AG09309 (cell line): ENCODE data around the gene GGT6.

ENCODE experiments used
- DNase-seq: peaks from one replicate; pipeline ENCODE4 v3.0.0-alpha.2; 2010; ENCODE audit warnings: low read depth
- H3K4me3 ChIP-seq: 2 replicates; pipeline ENCODE4 v1.5.1; 2011; ENCODE audit warnings: mild to moderate bottlenecking, low read depth, low read length, moderate library complexity; ENCODE audit not compliant: control insufficient read depth
- TF ChIP-seq, protein P1 (sequence below): IDR thresholded peaks from 2 replicates; pipeline ENCODE4 v1.5.1; 2011; ENCODE audit warnings: mild to moderate bottlenecking, low read depth, low read length, inconsistent platforms; ENCODE audit not compliant: insufficient read depth, control insufficient read depth; ENCODE audit errors: missing control alignments

GGT6 gene

DNA sequence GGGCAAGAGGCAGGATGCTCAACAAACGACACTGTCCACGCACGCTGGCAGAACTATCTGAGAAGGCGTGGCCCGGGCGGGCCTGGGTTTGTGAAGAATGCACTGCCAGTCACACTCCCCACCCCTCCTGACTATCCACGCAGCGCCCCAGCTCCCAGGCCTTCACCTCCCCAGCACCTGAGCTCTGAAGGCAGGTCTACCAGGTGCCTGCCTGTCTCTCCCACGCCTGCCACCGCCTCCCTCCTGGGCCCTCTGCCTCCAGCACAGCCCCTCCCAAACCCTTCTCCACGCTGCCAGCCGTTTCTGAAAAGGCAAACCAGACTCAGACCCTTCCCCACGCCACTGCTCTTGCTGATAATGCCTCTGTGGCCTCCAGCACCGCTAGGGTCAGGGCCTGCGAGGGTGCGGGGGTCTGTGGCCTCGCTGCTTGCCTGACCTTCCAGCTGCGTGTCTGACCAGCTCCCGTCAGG is 16.8 kb downstream of the GGT6 start:
- DNase-seq = no peak
- no peak overlapping the region for H3K4me3 ChIP-seq

DNA sequence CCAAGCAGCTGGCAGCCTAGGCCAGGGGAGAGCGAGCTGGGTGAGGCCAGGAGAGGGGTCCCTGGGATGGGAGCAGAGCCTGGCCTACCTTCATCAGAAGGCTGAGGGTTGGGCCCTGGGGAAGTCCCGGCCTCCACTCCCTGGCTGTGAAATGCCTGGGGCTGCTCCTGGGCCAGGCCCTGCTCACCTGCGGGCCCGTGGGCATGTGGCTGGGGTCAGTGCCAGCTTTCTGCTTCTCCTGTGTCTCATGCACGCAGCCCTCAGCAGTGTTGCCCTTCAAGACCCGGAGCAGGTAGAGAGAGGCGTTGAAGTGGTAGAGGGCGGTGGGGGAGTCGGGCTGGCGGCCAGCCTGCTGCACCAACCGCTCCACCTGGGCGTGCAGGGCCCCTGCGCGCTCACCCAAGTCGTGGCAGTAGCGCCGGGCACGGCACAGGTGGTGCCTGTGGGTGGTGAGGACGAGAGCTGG is 17.6 kb downstream of the GGT6 start:
- TF ChIP-seq, protein P1, sequence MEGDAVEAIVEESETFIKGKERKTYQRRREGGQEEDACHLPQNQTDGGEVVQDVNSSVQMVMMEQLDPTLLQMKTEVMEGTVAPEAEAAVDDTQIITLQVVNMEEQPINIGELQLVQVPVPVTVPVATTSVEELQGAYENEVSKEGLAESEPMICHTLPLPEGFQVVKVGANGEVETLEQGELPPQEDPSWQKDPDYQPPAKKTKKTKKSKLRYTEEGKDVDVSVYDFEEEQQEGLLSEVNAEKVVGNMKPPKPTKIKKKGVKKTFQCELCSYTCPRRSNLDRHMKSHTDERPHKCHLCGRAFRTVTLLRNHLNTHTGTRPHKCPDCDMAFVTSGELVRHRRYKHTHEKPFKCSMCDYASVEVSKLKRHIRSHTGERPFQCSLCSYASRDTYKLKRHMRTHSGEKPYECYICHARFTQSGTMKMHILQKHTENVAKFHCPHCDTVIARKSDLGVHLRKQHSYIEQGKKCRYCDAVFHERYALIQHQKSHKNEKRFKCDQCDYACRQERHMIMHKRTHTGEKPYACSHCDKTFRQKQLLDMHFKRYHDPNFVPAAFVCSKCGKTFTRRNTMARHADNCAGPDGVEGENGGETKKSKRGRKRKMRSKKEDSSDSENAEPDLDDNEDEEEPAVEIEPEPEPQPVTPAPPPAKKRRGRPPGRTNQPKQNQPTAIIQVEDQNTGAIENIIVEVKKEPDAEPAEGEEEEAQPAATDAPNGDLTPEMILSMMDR = no peak
- H3K4me3 ChIP-seq = no peak overlapping the region
- no peak for DNase-seq

More for the DNA sequence above, 16.8 kb downstream of the GGT6 start:
- TF ChIP-seq, protein P1 = no peak

DNA sequence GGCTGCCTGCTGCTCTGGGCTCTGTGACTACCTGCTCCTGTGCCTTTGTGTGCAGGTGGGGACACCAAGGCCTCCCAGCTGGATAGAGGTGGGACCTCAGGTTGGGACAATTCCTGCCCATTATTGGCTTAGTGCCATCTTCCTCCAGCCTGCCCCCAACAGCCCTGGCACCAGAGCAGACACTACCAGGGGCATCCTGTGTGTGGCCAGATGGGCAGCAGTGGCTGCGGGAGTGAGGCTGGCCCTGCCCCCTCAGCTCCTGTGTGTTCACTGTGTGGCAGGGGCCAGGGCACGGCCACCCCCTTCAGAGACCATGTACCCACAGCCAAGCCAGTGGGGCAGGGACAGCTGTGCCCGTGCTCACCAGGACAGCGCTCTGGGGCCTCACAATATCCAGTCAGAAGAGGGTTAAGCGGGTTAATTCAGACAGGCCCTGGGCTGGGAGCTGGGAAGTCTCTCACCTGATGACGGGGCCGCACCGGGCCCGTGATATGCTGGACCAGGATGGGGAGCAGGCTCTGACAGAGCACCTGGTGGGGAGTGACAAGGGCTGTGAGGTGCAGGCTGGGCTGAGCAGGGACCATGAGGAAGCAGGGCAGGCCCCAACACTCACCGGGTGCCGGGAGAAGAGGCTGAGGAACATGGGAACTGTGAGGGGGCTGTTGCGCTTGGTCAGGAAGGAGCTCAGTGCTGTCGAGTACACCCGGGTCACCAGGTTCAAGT is 18.2 kb downstream of the GGT6 start:
- TF ChIP-seq, protein P1 = no peak
- no peak overlapping the region for H3K4me3 ChIP-seq

DNA sequence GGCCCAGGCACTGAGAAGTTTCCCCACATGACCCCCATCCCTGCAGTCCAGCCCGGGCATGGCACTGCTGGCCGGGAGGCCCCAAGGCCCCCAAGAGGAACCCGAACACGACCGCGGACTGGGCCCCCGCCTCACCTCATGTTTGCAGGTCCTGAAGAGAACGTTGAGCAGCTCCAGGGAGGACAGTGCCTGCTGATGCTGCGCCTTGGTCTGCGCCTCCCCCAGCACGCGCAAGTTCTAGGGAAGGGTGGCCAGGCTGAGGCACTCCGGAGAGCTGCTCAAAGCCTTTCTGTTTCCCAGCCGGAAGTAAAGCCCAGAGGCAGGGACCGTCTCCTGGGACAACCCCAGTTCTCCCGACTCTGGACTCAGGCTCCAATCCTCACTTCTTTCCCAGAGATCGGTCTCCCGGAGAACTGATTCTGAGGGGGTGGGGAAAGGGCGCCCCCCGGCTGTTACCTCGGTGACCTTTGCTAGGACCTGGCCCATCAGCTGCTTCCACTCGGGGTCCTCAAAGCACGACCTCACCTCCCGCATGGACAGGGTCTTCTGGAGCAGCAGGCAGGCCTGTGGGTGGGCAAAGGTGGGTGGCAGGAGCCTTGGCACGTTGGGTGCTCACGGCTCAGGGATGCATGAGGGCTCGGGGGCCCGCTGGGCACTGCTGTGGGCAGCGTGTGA is 18.9 kb downstream of the GGT6 start:
- DNase-seq = no peak
- no peak overlapping the region for H3K4me3 ChIP-seq
- TF ChIP-seq, protein P1 = no peak

More for the DNA sequence above, 18.2 kb downstream of the GGT6 start:
- DNase-seq = no peak

DNA sequence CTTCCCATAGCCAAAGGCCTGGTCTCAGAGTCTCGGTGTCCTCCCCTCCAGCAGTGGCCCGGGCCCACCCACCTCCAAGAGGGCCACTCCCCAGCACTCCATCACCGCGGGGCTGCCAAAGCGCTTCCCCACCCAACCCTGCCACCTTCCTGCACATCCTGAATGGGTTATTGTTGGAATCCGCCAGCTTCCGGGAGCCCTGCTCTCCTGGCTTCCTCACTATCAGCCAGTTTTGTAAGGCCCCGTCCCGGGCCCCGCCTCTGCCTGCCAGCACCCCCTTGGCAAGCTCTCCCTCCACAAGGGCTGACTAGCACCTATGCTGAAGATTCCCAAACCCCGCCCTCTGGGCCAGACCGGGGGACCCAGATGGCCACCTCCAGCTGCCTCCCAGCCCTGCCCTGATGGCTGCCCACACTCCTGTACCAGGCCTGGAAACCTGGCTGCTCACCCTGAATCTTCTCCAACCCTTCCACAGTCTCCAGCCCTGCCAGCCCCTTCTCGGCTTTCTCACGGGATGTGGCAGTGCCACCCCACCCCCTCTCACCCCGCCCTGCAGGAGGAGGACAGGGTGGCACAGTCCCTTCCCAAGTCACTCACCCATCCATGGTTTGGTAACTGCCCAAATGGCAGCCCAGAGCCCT is 19.6 kb downstream of the GGT6 start:
- TF ChIP-seq, protein P1 = no peak
- H3K4me3 ChIP-seq = no peak overlapping the region
- no peak for DNase-seq

DNA sequence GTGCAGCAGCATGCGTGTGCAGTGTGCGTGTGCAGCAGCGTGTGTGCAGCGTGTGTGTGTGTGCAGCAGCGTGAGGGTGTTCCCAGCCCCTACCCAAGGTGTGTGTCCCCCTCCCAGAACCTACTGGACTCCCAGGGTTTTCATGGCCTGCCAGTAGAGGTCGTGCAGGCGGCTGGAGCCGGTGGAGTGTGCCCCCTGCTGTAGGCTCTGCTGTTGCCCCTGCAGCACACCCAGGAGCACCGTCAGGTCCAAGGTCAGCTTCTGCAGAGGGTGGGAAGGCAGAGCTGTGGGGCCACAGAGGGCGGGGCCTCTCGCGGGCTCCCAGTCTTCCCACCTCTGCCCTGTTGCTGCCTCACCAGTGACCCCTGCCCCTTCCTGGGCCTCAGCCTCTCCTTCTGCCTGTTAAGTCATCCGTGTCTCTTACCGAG is 20.1 kb downstream of the GGT6 start:
- no peak overlapping the region for H3K4me3 ChIP-seq
- TF ChIP-seq, protein P1 = peak; percentile 14
- no peak for DNase-seq
